ENCODE results near the gene FAM13A. TPM values are rescaled to one million over a fixed set of nuclear protein-coding genes. Genes with fewer than 3 reads are reported as not detected.
A peak's percentile ranks its signal among the peaks of the same experiment; 100 is the strongest.
"Not testable (repeated sequence)": the region's sequence is repeated elsewhere in the genome, so short reads cannot be mapped to it uniquely, and the experiment has no call there.

Gene FAM13A
- total and polyA plus RNA-seq, 12 donors = 10.1 to 61.6 (median 29.1) TPM

DNA sequence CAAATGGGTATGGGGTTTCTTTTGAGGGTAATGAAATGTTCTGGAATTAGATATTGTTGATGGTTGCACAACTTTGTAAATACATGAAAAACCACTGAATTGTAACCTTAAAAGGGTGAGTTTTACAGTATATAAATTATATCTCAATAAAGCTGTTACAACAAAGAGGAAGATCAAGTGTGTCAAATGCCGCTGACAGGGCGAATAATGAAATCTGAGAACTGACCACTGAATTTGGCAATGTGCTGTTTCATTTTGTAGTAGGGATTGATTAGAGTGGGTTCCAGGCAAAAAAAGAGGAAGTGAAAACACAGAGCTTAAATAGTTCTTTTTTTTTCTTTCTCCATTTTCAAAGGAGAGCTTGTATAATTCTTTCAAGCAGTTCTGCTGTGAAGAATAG, 198.2 kb downstream of the FAM13A start:
- intact Hi-C loops (cut with DNase I) = no loop called here
- TF ChIP-seq POLR2A (IDR thresholded peaks at IDR 0.05) = no peak
- TF ChIP-seq, protein P1, sequence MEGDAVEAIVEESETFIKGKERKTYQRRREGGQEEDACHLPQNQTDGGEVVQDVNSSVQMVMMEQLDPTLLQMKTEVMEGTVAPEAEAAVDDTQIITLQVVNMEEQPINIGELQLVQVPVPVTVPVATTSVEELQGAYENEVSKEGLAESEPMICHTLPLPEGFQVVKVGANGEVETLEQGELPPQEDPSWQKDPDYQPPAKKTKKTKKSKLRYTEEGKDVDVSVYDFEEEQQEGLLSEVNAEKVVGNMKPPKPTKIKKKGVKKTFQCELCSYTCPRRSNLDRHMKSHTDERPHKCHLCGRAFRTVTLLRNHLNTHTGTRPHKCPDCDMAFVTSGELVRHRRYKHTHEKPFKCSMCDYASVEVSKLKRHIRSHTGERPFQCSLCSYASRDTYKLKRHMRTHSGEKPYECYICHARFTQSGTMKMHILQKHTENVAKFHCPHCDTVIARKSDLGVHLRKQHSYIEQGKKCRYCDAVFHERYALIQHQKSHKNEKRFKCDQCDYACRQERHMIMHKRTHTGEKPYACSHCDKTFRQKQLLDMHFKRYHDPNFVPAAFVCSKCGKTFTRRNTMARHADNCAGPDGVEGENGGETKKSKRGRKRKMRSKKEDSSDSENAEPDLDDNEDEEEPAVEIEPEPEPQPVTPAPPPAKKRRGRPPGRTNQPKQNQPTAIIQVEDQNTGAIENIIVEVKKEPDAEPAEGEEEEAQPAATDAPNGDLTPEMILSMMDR (IDR thresholded peaks at IDR 0.05) = no peak
- Histone ChIP-seq H3K36me3 (replicated peaks in 1 of 2) (no peaks in the 10 kb centered on the region), H3K4me1 (replicated peaks in 1 of 2) (peaks cover 0 to 6% of the 10 kb centered on the region in 2 donors), H3K4me3 (no peak overlapping the region), H3K9me3 (replicated peaks in 1 of 3) (no peaks in the 10 kb centered on the region), H3K27me3 (no peaks in the 10 kb centered on the region), H3K27ac (peak overlapping the region in 1 of 5 donors; percentile 1)
- DNase-seq = peak in 2 of 7 donors; percentile 19 to 35
- 65 to 89% (median 73%) methylated on average over 2 of the region's 2 CpGs for WGBS, 4 donors

DNA sequence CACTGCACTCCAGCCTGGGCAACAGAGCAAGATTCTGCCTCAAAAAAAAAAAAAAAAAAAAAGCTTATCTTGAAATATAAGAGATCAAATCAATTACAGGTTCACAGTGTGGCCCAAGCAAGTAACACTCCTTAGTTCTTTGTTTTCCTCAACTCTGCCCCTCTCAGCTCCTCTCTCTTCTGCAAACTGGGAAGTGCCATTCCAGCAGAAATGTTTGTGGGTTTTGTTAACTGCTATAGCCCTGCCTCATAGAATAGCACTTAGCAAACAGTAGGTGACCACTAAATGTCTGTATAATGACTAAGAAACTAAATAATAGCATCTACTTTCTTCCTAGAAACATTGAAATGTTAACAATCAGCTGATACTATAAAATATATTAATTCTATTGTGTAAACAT, 199.4 kb downstream of the FAM13A start:
- Histone ChIP-seq H3K9me3 (replicated peaks in 1 of 3) (no peaks in the 10 kb centered on the region), H3K36me3 (replicated peaks in 1 of 2) (no peaks in the 10 kb centered on the region), H3K27ac (no peak overlapping the region), H3K4me3 (no peak overlapping the region), H3K27me3 (no peaks in the 10 kb centered on the region), H3K4me1 (replicated peaks in 1 of 2) (peaks cover 0 to 6% of the 10 kb centered on the region in 2 donors)
- DNase-seq = no peak
- intact Hi-C loops (cut with DNase I) = no loop called here
- TF ChIP-seq, protein P1 (IDR thresholded peaks at IDR 0.05) = no peak

DNA sequence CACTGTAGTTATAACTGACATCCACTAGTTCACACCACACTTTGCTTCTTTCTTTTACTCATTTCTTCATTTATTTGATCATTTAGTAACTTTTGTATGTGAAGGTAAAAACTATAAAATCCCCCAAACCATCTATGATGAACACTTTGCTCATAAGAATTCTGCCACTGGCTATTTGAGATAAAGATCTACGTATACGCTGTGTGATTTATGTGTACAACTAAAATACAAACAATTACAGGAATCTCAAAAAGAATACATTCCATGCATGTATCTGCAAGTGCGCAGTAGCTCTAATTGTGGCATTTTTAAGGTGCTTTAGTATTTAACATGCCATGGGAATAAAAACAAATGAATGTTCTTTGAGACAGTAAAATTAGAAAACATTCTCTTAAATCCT, 202.5 kb downstream of the FAM13A start:
- Histone ChIP-seq H3K4me1 (replicated peaks in 1 of 2) (no peaks in the 10 kb centered on the region), H3K27ac (no peak overlapping the region), H3K36me3 (replicated peaks in 1 of 2) (no peaks in the 10 kb centered on the region), H3K4me3 (no peak overlapping the region), H3K9me3 (replicated peaks in 1 of 3) (no peaks in the 10 kb centered on the region), H3K27me3 (no peaks in the 10 kb centered on the region)
- DNase-seq = no peak
- TF ChIP-seq, protein P1 (IDR thresholded peaks at IDR 0.05) = no peak
- TF ChIP-seq POLR2A (IDR thresholded peaks at IDR 0.05) = no peak
- 90 to 95% (median 94%) methylated on average over 3 of the region's 3 CpGs for WGBS, 4 donors
- intact Hi-C loops (cut with DNase I) = no loop called here

DNA sequence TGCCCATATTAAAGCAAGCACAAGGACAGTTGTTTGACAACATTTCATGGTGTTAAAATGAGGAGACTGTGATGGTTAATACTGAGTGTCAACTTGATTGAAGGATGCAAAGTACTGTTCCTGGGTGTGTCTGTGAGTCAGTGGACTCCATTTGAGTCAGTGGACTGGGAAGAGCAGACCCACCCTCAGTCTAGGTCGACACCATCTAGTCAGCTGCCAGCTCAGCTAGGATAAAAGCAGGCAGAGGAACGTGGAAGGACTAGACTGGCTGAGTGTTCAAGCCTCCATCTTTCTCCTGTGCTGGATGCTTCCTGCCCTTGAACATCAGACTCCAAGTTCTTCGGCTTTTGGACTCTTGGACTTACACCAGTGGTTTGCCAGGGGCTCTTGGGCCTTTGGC, 203.4 kb downstream of the FAM13A start:
- H3K4me3 ChIP-seq; intact Hi-C loops (cut with DNase I); H3K4me1 ChIP-seq (replicated peaks in 1 of 2); H3K36me3 ChIP-seq (replicated peaks in 1 of 2); H3K9me3 ChIP-seq (replicated peaks in 1 of 3); DNase-seq; H3K27ac ChIP-seq; H3K27me3 ChIP-seq: not testable (repeated sequence)
- 86 to 96% (median 91%) methylated on average over 2 to 3 of the region's 3 CpGs for WGBS, 4 donors

DNA sequence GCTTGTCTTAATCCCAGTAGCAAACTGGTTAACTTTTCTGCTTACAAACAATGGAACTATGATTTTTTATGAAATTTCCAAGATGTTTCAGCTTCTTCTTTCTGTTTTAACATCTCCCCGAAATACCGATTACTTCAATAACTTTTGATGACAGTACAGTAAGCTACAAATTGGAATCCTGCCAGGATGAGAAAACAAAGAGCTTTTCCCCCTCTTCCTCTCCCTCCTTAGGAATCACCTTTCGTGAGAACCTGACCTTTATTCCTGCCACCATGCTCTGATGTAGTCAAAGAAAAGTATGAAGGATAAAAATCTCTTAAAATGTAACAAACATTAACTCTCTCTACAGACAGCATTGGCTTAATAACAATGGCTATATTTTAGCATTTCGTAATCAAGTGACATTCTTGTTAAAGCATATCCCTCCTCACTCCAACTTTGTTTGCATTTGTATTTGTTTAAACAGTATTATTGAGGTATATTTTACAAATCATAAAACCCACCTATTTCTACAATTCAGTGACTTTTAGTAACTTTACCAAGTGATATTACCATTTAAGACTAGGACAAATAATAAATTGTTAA, 210.7 kb downstream of the FAM13A start:
- DNase-seq = no peak
- H3K4me1 ChIP-seq (replicated peaks in 1 of 2) = peaks cover 12% of the 10 kb centered on the region in 2 donors
- H3K27me3 ChIP-seq = no peaks in the 10 kb centered on the region
- 18 to 28% (median 25%) methylated on average over 4 of the region's 4 CpGs for WGBS, 4 donors
- TF ChIP-seq POLR2A (IDR thresholded peaks at IDR 0.05) = no peak
- TF ChIP-seq, protein P1 (IDR thresholded peaks at IDR 0.05) = no peak
- no peaks in the 10 kb centered on the region for H3K36me3 ChIP-seq (replicated peaks in 1 of 2)
- peak overlapping the region in 1 of 5 donors; percentile 10 for H3K27ac ChIP-seq
- H3K4me3 ChIP-seq = peak overlapping the region in 1 of 4 donors; percentile 29
- H3K9me3 ChIP-seq (replicated peaks in 1 of 3) = no peaks in the 10 kb centered on the region
- intact Hi-C loops (cut with DNase I) = no loop called here
